GM18502 (cell line): ENCODE measurements around the gene FBN3.

Experiments used
- ATAC-seq: cut with Tn5 transposase; IDR thresholded peaks from one replicate; pipeline ENCODE4 v1.9.1; 2021; ENCODE audit warnings: mild to moderate bottlenecking; ENCODE audit not compliant: unreplicated experiment, poor library complexity

FBN3 gene

DNA sequence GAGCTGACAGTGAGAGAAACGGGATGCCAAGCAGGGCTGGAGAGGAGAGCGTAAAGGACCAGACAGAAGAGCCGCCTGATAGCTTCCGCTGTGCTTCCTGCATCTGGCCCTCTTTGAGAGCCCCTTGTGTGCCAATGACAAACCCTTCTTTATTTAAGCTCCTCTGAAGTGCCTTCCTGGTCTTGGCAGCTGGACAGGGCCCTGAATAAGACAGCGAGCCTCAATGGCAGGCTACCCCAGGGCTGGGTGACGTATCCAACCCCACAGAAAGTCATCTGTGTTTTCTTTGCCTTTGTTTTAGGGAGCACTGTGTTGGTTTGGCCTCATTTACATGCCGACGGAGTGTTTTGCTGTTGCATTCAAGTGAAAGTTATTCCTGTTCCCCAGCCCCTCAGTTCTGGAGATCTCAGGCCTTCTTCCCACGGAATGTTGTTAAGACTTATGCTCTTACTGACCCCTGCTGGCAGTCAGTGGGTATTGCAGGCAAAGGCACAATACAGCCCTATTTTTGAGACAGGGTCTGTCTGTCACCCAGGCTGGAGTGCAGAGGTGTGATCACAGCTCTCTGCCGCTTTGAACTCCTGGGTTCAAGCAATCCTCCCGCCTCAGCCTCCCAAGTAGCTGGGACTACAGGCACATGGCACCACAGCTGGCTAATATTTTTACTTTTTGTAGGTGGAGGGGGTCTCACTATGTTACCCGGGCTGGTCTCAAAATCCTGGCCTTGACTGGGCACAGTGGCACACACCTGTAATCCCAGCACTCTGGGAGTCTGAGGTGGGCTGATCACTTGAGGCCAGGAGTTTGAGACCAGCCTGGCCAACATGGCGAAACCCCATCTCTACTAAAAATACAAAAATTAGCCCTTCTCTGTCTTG is 80.1 kb downstream of the FBN3 start:
- ATAC-seq, result no peak

DNA sequence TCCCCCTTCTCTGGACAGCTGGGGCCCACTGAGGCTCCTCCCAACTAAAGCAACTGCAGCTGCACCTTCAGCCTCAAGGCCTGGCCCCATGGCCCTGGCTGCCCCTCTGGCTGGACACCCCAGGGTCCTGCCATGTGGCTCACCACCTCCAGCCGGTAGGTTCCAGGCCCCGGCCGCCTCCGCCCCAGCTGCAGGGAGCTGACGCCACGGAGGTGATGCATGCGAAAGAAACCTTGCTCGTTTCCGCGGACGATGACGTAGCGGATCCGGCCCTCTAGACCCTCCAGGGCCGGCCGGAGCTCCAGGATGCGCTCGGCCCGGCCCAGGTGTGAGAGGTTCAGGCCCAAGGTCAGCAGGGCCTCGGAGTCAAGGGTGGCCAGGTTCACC is 83.5 kb downstream of the FBN3 start:
- no peak for ATAC-seq

DNA sequence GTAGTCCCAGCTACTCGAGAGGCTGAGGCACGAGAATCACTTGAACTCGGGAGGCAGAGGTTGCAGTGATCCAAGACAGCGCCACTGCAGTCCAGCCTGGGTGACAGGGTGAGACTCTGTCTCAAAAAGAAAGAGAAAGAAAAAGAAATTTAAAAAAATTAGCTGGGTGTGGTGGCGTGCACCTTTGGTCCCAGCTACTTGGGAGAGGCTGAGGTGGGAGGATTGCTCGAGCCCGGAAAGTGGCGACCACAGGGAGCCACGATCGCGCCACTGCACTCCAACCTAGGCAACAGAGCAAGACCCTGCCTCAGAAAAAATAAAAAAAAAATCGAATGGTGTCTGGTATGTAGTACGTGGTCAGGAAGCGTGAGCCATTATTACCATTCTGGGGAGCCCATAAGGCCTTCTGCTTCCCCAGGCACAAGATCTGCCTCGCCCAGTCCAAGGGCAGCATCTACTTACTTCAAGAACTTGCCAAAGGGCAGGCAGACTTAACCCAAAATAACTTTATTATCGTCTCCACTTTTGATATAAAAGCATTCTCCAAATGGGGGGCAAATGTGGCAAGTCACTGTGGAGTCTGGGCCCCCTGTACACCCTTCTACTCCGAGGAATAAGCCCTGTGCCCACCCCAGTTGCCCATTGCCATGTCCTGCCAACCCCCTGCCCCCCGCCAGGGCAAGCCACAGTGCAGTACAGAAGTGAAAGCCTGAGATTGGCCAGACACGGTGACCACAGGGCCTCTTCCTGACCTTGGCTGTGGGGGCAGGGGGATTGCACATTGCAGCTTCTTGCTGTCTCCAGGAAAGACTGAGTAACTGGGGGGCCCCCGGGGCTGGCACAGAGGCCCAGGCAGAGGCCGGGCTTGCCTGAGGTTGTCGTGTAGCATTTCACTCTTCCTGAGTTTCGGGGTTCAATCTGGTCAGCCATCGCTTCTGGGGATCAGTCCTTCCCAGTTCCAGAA is 84.2 kb downstream of the FBN3 start:
- ATAC-seq, result no peak

DNA sequence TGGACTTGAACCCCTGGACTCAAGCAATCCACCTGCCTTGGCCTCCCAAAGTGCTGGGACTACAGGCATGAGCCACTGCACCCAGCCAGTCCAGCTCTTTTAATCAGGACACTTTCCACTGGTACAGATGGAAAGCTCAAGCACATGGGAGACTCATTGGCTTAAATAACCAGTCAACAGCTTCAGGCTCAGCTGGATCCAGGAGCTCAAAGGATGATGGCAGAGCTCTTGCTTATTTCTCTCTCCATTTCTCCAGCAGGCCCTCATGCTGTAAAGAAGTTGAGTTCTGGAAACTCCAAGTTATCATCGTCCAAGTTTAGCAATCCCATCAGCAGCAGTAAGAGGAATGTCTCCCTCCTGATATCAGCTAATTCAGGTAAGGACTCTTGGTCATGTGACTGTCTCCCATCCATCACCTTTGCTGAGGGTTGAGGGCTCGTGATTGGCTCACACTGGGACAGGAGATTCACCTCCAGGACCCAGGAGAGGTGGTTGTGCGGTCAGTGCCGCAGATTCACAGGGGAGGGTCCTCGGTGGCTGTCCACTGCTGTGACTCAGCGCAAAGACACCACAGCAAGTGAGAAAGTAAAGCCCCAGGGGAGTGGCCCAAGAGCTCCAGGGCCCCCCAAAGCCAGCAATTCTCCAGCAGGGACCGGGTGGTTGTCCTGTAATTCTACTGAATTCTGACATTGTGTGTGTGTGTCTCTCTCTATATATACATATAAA is 91.7 kb downstream of the FBN3 start:
- ATAC-seq, result no peak

DNA sequence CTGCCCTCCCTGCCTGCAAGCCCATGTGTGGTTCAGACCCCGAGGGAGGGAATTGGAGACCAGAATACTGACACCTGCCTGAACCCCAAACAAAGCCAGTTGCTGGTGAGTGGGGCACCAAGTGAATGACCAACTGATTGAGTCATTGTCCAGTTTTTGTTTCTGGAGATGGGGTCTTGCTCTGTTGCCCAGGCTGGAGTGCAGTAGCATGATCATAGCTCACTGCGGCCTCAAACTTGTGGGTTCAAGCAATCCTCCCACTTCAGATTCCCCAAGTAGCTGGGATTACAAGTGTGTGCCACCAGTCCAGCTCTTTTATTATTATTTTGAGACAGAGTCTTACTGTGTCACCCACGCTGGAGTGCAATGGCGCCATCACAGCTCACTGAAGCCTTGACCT is 92.9 kb downstream of the FBN3 start:
- no peak for ATAC-seq

DNA sequence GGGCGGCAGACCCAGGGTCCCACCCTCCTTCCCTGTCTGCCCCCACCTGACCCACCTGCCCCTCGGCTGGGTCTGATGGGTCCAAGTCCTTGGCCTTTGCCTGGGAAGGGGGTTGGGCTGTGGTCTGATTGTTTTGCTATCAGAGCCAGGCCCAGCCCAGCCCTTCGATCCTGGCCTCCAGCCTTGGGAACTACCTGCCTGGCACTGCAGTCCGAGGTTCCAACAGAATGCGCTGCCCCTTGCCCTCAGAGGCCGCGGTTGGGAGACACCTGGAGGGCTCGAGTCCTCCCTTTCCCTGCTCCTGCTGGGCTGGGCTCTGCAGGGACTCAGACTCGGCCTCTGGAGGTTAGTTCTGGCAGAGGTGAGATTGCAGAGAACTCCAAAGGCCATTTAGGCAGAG is 95.2 kb downstream of the FBN3 start:
- no peak for ATAC-seq

DNA sequence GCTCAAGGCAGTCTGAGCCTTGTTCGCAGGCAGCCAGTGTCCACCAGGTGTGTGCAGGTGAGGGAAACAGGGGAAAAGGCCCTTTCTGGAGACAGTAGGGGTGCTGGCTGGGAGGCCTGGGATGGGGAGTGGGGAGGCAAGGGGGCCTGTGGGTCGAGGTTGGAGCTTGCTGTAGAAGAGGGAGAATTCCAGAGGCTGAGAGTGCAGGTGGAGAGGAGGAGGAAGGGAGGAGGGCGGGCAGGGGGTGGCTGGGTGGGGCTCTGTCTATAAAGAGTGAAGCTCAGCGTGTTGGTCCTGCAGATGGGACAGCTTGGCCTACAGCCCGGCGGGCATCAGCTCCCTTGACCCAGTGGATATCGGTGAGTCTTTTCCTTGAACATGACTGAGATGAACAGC is 96.9 kb downstream of the FBN3 start, which contains the start of gene CCL25:
Gene CCL25, plus strand, starts transcription at position 297 of the 396 bp plus-strand sequence. CDS start 290 bp downstream, outside the sequence.
- ATAC-seq, result no peak

DNA sequence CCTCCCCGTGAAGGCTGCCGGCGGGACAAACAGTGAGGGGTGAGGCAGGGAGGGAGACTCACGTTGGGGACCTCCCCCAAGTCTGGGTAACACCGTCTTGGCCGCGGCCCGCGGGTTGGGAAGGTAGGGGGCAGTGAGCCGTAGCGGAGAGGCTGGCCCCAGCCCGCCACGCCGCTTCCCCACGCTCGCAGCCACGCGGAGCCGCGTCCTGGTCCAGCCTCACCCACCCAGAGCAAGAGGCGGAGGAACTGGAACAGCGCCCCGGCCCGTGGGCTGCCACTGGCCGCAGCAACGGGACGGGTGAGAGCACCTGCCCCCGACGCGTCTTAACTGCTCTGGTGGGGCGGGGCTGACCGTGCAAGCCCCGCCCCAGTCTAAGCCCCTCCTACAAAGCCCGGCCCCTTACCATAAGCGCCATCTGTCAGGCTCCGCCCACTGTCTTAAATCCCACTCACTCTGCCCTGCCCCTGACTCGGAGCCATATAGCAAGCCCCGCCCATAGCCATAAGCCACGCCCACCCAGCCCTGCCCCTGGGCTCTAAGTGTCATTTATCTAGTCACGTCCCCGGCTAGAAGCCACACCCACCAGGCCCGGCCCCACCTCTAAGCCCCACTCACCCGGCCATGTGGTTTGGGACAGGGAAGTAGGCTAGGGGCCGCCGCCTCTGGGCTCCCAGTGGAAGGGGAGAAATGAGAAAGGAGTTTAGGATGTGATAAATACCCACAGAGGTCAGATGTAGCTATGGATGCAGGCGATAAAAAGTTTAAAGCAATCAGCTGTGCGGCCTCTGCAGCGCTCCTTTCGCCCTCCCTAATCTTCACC is 98.9 kb downstream of the FBN3 start:
- ATAC-seq, result peak; percentile 88

DNA sequence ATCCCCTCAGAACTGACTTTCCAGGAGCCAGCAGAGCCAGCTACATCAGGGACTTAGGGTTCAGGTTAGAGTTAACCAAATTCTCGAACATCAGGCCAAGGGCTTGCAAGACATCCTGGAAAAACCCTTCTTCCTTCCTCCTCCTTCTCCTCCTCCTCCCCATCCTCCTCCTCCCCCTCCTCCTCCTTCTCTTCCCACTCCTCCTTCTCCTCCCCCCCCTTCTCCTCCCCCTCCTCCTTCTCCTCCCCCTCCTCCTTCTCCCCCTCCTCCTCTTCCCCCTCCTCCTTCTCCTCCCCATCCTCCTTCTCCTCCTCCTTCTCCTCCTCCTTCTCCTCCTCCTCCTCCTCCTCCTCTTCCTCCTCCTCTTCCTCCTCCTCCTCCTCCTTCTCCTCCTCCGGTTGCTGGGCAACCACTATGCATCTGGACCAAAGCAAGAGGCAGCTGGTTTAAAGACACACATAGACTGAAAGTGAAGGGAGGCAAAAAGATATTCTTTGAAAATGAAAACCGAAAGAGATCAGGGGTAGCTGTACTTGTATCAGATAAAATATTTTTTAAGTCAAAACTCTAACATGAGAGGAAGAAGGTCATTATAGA is 102.7 kb downstream of the FBN3 start:
- ATAC-seq, result no peak

DNA sequence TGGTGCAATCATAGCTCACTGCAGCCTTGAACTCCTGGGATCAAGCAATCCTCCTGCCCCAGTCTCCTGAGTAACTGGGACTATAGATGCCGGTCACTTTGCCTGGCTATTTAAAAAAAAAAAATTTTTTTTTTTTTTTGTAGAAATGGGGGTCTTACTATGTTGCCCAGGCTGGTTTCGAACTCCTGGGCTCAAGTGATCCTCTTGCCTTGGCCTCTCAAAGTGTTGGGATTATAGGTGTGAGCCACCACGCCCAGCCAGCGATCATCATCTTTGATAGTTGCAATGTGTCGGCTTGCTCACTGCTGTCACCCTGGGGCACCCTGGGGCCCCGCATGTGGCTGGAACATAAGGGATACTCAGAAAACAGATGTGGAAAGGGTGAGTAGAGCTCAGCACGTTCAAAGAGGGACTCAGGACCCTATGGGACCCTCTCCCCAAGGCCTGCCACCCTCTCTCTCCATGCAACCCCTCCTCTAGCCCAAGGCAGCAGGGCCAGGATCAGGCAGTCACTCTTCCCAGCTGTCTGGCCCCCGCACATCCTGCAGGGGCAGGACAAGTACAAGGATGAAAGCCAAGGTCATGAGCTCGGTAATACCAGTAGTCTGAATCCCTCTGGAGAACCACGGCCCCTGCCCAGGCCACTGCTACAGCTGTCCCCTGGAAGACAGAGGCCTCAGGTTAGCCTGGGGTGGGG is 103.4 kb downstream of the FBN3 start:
- ATAC-seq, result no peak

DNA sequence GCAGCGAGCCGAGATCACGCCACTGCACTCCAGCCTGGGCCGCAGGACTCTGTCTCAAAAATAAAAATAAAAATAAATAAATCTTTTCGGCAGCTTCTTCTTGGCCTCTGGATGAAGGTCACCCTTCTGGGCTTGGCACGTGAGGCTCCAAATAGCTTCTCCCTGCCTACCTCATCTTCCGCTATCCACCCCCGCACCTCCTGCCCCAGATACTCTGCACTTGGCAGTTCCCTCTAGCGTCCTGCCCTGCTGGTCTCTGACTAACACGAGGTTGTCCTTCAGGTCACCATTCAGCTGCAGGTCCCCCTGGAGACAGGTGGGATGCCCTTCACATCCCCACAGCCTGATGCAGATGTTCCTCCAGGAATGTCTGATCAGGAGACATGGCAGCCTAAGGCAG is 105.4 kb downstream of the FBN3 start:
- no peak for ATAC-seq

DNA sequence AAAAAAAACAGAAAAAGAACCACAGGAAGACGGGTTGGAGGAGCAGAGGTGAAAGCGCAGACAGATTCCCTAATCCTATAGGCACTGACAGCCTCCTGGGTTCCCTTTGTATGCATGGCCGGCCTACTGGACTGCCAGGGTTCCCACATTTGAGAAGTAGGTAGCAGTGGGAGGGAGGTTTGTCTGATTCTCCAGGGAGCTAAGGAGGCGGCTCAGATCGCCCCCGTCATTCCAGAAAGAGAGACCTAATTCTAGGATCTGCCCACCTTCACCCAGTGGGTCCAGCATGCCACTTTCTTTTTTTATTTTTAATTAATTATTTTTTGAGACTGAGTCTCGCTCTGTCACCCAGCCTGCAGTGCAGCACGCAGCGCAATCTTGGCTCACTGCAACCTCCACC is 106.5 kb downstream of the FBN3 start:
- no peak for ATAC-seq

DNA sequence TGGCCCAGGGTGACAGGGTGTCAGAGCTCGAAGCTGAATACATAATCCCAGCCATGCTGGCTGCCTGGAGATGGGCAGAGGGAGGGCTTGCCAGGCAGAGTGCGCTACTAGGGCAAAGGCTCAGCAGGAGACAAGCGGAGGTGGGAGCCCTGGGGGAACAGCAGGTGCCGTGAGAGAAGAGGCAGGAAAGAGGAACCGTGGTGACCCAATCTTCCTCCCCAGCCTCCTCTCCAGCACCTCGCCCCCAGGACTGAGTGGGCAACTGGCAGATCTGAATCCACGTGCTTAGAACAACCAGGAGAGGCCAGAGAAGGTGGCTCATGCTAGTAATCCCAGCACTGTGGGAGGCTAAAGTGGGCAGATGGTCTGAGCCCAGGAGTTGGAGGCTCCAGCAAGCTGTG is 107.9 kb downstream of the FBN3 start:
- ATAC-seq, result no peak

DNA sequence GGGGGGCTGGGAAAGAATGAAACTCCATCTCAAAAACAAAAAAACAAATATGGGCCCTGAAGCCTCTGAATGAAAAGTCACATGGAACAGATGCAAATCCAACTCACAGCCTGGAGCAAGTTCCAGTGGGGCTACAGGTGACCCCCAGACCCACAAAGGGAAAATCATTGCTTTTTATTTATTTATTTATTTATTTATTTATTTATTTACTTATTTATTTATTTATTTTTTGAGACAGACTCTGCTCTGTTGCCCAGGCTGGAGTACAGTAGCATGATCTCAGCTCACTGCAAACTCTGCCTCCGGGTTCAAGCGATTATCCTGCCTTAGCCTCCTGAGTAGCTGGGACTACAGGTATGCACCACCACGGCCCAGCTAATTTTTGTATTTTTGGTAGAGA is 110.2 kb downstream of the FBN3 start:
- no peak for ATAC-seq

DNA sequence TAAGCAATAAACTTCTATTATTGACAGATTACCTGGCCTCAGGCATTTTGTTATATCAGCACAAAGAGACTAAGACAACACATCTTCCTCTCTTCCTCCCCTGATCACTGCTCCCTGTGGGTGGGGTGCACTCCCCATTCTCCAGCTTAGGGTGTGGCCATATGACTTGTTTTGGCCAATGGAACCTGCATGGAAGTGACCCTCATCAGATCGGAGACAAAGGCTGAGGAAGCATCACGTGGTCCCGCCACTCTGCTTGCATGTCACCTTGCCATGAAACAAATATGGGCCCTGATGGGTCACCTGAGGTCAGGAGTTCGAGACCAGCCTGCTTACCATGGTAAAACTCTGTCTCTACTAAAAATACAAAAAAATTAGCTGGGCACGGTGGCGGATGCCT is 110.6 kb downstream of the FBN3 start:
- ATAC-seq, result no peak

DNA sequence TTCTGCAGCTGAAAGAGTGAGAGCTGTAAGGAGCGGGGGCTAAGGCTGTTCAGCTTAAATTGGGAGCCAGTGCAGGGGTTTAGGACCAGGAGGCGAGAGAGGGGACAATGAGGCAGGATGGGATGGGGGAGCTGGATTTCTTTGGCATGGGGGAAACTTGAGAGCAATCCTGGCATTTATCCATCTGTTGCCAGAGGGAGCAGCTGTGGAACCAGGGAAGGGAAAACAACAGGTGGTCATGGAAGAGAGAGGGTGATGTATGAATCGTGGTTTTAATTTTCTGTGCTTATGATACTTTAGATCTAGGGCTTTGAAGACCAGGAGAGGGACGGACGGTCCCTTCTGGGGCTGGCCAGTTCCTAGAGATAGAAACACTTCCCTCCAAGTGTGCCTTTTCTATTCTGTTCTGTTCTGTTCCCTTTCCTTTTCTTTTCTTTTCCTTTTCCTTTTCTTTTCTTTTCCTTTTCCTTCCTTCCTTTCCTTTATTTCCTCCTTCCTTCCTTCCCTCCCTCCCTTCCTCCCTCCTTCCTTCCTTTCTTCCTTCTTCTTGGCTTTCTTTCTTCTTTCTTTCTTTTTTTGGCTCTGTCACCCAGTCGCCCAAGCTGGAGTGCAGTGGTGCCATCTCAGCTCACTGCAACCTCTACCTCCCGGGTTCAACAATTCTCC is 112.8 kb downstream of the FBN3 start:
- no peak for ATAC-seq

DNA sequence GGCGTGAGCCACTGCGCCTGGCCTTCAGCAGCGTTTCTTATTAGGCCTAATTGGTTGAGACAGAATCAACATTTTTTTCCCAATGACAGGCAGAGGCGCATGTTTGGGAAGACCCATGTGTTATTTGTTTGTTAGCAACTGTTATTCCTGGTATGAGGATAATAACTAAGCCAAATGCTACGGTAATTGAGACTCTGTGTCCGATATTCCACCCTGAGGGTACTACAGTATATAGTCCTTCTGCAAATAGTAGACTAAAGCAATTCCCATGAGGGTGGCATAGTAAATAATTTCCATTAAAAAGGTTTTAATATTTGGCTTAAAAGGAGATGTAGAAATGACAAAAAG is 115.2 kb downstream of the FBN3 start:
- ATAC-seq, result no peak
